Heart right ventricle (tissue), 16 donors: ENCODE data around the gene CPSF2. TPM values are rescaled to one million over a fixed set of nuclear protein-coding genes. Genes with fewer than 3 reads are reported as not detected.
A peak's percentile ranks its signal among the peaks of the same experiment; 100 is the strongest.
"Not testable (repeated sequence)": the region's sequence is repeated elsewhere in the genome, so short reads cannot be mapped to it uniquely, and the experiment has no call there.

Source experiments
- ATAC-seq, 8 donors: fragments of 200-7000 bp; cut with Tn5 transposase; one replicate each; pipeline ENCODE4 v1.9.1; 2020; ENCODE audit warnings: mild to moderate bottlenecking in 8 of 8, moderate library complexity in 8 of 8, moderate number of reproducible peaks in 1 of 8
- DNase-seq, 2 donors: peaks; one replicate each; pipeline ENCODE4 v3.0.0-alpha.2; 2020
- H3K27ac ChIP-seq, 10 donors: fragments of 200-600 bp; sonication (generic) in 2 of 10; one replicate each; pipeline versions ENCODE4 v1.5.0 to v1.8.0; 2020 to 2022; ENCODE audit warnings: mild to moderate bottlenecking in 3 of 10
- H3K27me3 ChIP-seq, 7 donors: fragments of 200-600 bp; one replicate each; pipeline ENCODE4 v1.8.0; 2021 to 2022; ENCODE audit warnings: mild to moderate bottlenecking in 2 of 7
- H3K36me3 ChIP-seq, 9 donors: fragments of 200-600 bp; sonication (generic) in 1 of 9; one replicate each; pipeline versions ENCODE4 v1.5.0 to v1.8.0; 2020 to 2022; ENCODE audit warnings: mild to moderate bottlenecking in 2 of 9
- H3K4me1 ChIP-seq, 9 donors: fragments of 200-600 bp; sonication (generic) in 1 of 9; one replicate each; pipeline versions ENCODE4 v1.5.0 to v1.8.0; 2020 to 2022; ENCODE audit warnings: mild to moderate bottlenecking in 4 of 9
- H3K4me3 ChIP-seq, 10 donors: fragments of 200-600 bp; sonication (generic) in 2 of 10; one replicate each; pipeline versions ENCODE4 v1.5.0 to v1.8.0; 2020 to 2022; ENCODE audit warnings: mild to moderate bottlenecking in 7 of 10, moderate library complexity in 2 of 10
- H3K9me3 ChIP-seq, 11 donors: fragments of 200-600 bp in 10 of 11; sonication (generic) in 2 of 11; one replicate each; pipeline versions ENCODE4 v1.5.0 to v1.8.0; 2013 to 2022; ENCODE audit warnings: mild to moderate bottlenecking in 2 of 11, control low read depth in 1 of 11, moderate library complexity in 1 of 11
- CTCF ChIP-seq, 9 donors: fragments of 200-600 bp; sonication (generic) in 2 of 9; IDR thresholded peaks; one replicate each; pipeline versions ENCODE4 v1.5.0 to v1.8.0; 2021 to 2022; ENCODE audit warnings: antibody characterized with exemption in 9 of 9, mild to moderate bottlenecking in 5 of 9, moderate library complexity in 1 of 9
- WGBS, 2 donors: extraction: QIAGEN DNeasy Blood & Tissue Kit; methylation state at CpG; one replicate each; pipeline ENCODE4 v1.1.7; 2013; ENCODE audit warnings: inconsistent platforms in 1 of 2; 5-methylcytosine and 5-hydroxymethylcytosine counted together
- intact Hi-C, 10 donors: fragments of 100-400 bp; cut with DNase I; formaldehyde crosslinking; loops; one replicate each; pipeline versions ENCODE4 v1.11.1 to v1.14.2; 2022
- polyA plus RNA-seq, 2 donors: library from polyadenylated mRNA; stranded (reverse); fragments of 200-250 nt; gene quantifications; one replicate each; pipeline ENCODE4 v1.2.3, GENCODE V29; 2013
- total RNA-seq, 10 donors: library from RNA; stranded (reverse); fragmentation: NEBNext Ultra II Directional in 3 of 10; extraction: Animal tissue kit (Norgen Biotek cat#: 25700) in 3 of 10; gene quantifications; one replicate each; pipeline versions ENCODE4 v1.2.1 to v1.2.4, GENCODE V29; 2021 to 2023
- donor health status: Arrhythmogenic right ventricular cardiomyopathy.
- donor health status: ischemic (EF 13 %, LVEDD 7.1; RV severe dilation, severe dysfunction).
- donor health status: healthy with polysubstance abuse.
- donor health status: DM: no; HTN: yes; CAD: no.
- donor health status: DM: no; HTN: no; CAD: no.
- donor health status: ischemic (EF 25% LVEDD 6.9; RV normal size, moderate dysfunction).
- donor health status: ischemic (EF 25% LVEDD 5.7; RV mildly dilated, moderate dysfunction).
- donor health status: healthy.
- donor health status: DM: yes; HTN: yes; CAD: no.
- donor health status: Ischemic cardiomyopathy.
- donor health status: ischemic (EF 35%, LVEDD 5.7; RV mildly dilated, moderate dysfunction).
- donor health status: nonischemic (EF 11% LVEDD 7.7; RV severe dilation, severe dysfunction).
- donor health status: DM: yes; HTN: yes; CAD: no.
- donor health status: PGD.
- donor health status: ischemic (EF 29% LVEDD 5.4; RV normal size, mild dysfunction).
- donor health status: nonischemic (EF 23%, LVEDD 6.1; RV moderate dilation, normal function).

CPSF2 gene
- total and polyA plus RNA-seq, 12 donors = 4.8 to 50.3 (median 42.0) TPM

GRCh38 chr14:92185559-92185958 is 63.8 kb downstream of the CPSF2 start:
- intact Hi-C loops = no loop called here
- H3K36me3 ChIP-seq = no peaks in the 10 kb centered on the region
- no peak for DNase-seq
- TF ChIP-seq CTCF (IDR thresholded peaks at IDR 0.05) = no peak
- no peaks in the 10 kb centered on the region for H3K9me3 ChIP-seq
- no peak overlapping the region for H3K27ac ChIP-seq
- no peaks in the 10 kb centered on the region for H3K27me3 ChIP-seq
- H3K4me3 ChIP-seq = no peak overlapping the region
- no peaks in the 10 kb centered on the region for H3K4me1 ChIP-seq
- WGBS, 2 donors = 87 to 94% methylated on average over 6 of the region's 6 CpGs
- ATAC-seq = no peak

- 92 to 95% methylated on average over 22 to 23 of the region's 23 CpGs for WGBS, 2 donors
- H3K4me3 ChIP-seq, H3K27ac ChIP-seq, H3K9me3 ChIP-seq, ATAC-seq, H3K27me3 ChIP-seq, DNase-seq, H3K36me3 ChIP-seq, intact Hi-C loops, H3K4me1 ChIP-seq: not testable (repeated sequence)
Observed at GRCh38 chr14:92187616-92188015, 65.8 kb downstream of the CPSF2 start.

- no peaks in the 10 kb centered on the region for H3K27me3 ChIP-seq
- ATAC-seq (no peak), DNase-seq (no peak)
- H3K4me3 ChIP-seq = no peak overlapping the region
- H3K4me1 ChIP-seq = no peaks in the 10 kb centered on the region
- H3K9me3 ChIP-seq = no peaks in the 10 kb centered on the region
- H3K36me3 ChIP-seq = no peaks in the 10 kb centered on the region
- WGBS, 2 donors = 81 to 83% methylated on average over 6 of the region's 6 CpGs
- no peak overlapping the region for H3K27ac ChIP-seq
- TF ChIP-seq CTCF (IDR thresholded peaks at IDR 0.05) = no peak
- intact Hi-C loops = no loop called here
Observed at GRCh38 chr14:92190768-92191167, 69.0 kb downstream of the CPSF2 start.

- Histone ChIP-seq H3K4me1 (no peaks in the 10 kb centered on the region), H3K27ac (no peak overlapping the region), H3K27me3 (peaks cover 0 to 39% (median 12%) of the 10 kb centered on the region in 7 donors), H3K36me3 (no peaks in the 10 kb centered on the region), H3K4me3 (no peak overlapping the region), H3K9me3 (no peaks in the 10 kb centered on the region)
- TF ChIP-seq CTCF (IDR thresholded peaks at IDR 0.05) = no peak
- ATAC-seq = no peak
- DNase-seq = no peak
- intact Hi-C loops = no loop called here
- 80 to 82% methylated on average over 5 of the region's 5 CpGs for WGBS, 2 donors
Observed at GRCh38 chr14:92198804-92199203, 77.0 kb downstream of the CPSF2 start.

GRCh38 chr14:92199763-92200162 is 78.0 kb downstream of the CPSF2 start:
- no peak overlapping the region for H3K4me3 ChIP-seq
- peak in 1 of 9 donors; percentile 19 for TF ChIP-seq CTCF (IDR thresholded peaks at IDR 0.05)
- intact Hi-C loops = no loop called here
- H3K27me3 ChIP-seq = peaks cover 0 to 44% (median 12%) of the 10 kb centered on the region in 7 donors
- no peak overlapping the region for H3K27ac ChIP-seq
- ATAC-seq = no peak
- no peaks in the 10 kb centered on the region for H3K36me3 ChIP-seq
- WGBS, 2 donors = 42 to 43% methylated on average over 6 of the region's 6 CpGs
- no peaks in the 10 kb centered on the region for H3K9me3 ChIP-seq
- no peaks in the 10 kb centered on the region for H3K4me1 ChIP-seq
- no peak for DNase-seq
